Natural killer cell (primary cell): Measurements from ENCODE around the gene LCN6. TPM values are rescaled to one million over a fixed set of nuclear protein-coding genes. Genes with fewer than 3 reads are reported as not detected.

ENCODE experiments used
- ATAC-seq, 3 donors: fragments of 150-1000 bp in 2 of 3; fragments of 200-7000 bp in 1 of 3; cut with Tn5 transposase; 1 replicate in 1 of 3; 2 replicates in 2 of 3; pipeline ENCODE4 v1.10.0; 2021; ENCODE audit warnings: mild to moderate bottlenecking in 2 of 3, moderate library complexity in 2 of 3
- DNase-seq, 2 donors: peaks; one replicate each; pipeline versions ENCODE4 v3.0.0 to v3.0.0-alpha.2; 2013 to 2021; ENCODE audit warnings: mixed read lengths in 1 of 2
- H3K27ac ChIP-seq: one replicate; pipeline ENCODE4 v1.5.1; 2013; ENCODE audit warnings: mild to moderate bottlenecking, low read length
- H3K27me3 ChIP-seq: one replicate; pipeline ENCODE4 v1.6.1; 2013; ENCODE audit warnings: low read length; ENCODE audit not compliant: control insufficient read depth, insufficient read depth
- H3K36me3 ChIP-seq: one replicate; pipeline ENCODE4 v1.6.1; 2013; ENCODE audit warnings: low read length; ENCODE audit not compliant: control insufficient read depth, insufficient read depth
- H3K4me1 ChIP-seq: one replicate; pipeline ENCODE4 v1.6.1; 2013; ENCODE audit warnings: low read length; ENCODE audit not compliant: control insufficient read depth, insufficient read depth
- H3K4me3 ChIP-seq: one replicate; pipeline ENCODE4 v1.5.1; 2013; ENCODE audit warnings: low read length
- H3K9me3 ChIP-seq: one replicate; pipeline ENCODE4 v1.6.1; 2013; ENCODE audit warnings: low read length; ENCODE audit not compliant: control insufficient read depth, insufficient read depth
- H3K27ac Mint-ChIP-seq, 2 donors: one replicate each; pipeline ENCODE4 v1.8.0; 2022; ENCODE audit warnings: mild to moderate bottlenecking in 2 of 2, mixed read lengths in 2 of 2, moderate library complexity in 1 of 2
- H3K27me3 Mint-ChIP-seq, 2 donors: one replicate each; pipeline ENCODE4 v1.8.0; 2022; ENCODE audit warnings: low read depth in 2 of 2, mixed read lengths in 2 of 2
- H3K36me3 Mint-ChIP-seq: one replicate; pipeline ENCODE4 v1.8.0; 2022; ENCODE audit warnings: mixed read lengths
- H3K4me1 Mint-ChIP-seq, 2 donors: one replicate each; pipeline ENCODE4 v1.8.0; 2022; ENCODE audit warnings: mixed read lengths in 2 of 2
- H3K4me3 Mint-ChIP-seq: one replicate; pipeline ENCODE4 v1.8.0; 2022; ENCODE audit warnings: mild to moderate bottlenecking, moderate library complexity, mixed read lengths
- H3K9me3 Mint-ChIP-seq, 2 donors: one replicate each; pipeline ENCODE4 v1.8.0; 2022; ENCODE audit warnings: mixed read lengths in 2 of 2
- WGBS: methylation state at CpG from one replicate; pipeline ENCODE4 v1.1.7; 2013; ENCODE audit warnings: missing lambda C conversion rate; ENCODE audit not compliant: insufficient coverage; 5-methylcytosine and 5-hydroxymethylcytosine counted together
- intact Hi-C: fragments of 100-400 bp; cut with micrococcal nuclease; formaldehyde crosslinking; loops from one replicate; pipeline ENCODE4 v1.14.2; 2022
- total RNA-seq, 4 donors: library from RNA; stranded (reverse); fragments of 120-200 nt in 1 of 4; gene quantifications; one replicate each; pipeline versions ENCODE4 v1.2.3 to v1.2.4, GENCODE V29; 2013 to 2022
- TF ChIP-seq, protein P1 (sequence below): fragments of 200-600 bp; IDR thresholded peaks from one replicate; pipeline ENCODE4 v1.8.0; 2022; ENCODE audit warnings: antibody characterized with exemption

Gene LCN6
- total RNA-seq, 3 donors from 2014 or later (not counting 1 experiment from before 2014, with no cell fraction given): not detected

DNA sequence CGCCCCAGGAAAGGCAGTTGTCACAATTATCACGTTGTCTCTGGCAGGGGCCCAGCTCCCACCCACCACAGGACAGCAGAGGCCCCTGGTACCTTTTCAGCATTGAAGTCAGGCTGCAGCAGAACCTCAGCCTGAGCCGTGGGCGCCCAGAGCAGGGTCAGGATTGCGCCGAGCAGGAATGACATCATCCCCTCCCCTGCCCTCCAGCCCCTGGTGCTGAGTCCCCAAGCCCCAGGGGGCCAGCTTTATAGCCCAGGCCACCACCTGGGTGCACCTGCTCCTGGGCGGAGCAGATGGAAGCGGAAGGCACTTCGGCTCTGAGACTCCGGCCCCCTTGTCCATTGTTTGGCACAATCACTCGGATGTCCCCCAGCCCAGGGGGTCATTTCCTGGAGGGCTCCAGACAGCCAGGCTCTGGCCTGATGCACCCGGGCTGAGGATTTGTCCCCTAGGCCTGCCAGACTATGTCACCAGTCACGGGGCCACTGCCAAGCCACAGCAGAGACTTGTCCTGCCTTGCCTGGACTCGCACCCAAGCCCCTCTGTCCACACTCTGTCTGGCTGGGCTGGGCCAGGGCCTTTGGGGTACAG is 16.1 kb upstream of the LCN6 start, which contains the start of gene LCN15:
LCN15 (minus strand) TSS at position 218 of the 591 bp plus-strand sequence; CDS start at position 188, 30 bp downstream.
- WGBS: 89% methylated on average over 14 of the region's 14 CpGs
- no peaks in the 10 kb centered on the region for H3K9me3 Mint-ChIP-seq
- intact Hi-C loops: no loop called here

GRCh38 chr9:136763649-136764035 is 15.3 kb upstream of the LCN6 start:
- H3K27me3 Mint-ChIP-seq: peaks cover 8 to 10% of the 10 kb centered on the region in 2 donors
- Histone ChIP-seq H3K4me1 (peaks cover 22% of the 10 kb centered on the region), H3K27ac (no peak overlapping the region), H3K4me3 (no peak overlapping the region), H3K27me3 (no peaks in the 10 kb centered on the region), H3K9me3 (no peaks in the 10 kb centered on the region), H3K36me3 (no peaks in the 10 kb centered on the region)
- DNase-seq (no peak), ATAC-seq (no peak)
- TF ChIP-seq, protein P1, sequence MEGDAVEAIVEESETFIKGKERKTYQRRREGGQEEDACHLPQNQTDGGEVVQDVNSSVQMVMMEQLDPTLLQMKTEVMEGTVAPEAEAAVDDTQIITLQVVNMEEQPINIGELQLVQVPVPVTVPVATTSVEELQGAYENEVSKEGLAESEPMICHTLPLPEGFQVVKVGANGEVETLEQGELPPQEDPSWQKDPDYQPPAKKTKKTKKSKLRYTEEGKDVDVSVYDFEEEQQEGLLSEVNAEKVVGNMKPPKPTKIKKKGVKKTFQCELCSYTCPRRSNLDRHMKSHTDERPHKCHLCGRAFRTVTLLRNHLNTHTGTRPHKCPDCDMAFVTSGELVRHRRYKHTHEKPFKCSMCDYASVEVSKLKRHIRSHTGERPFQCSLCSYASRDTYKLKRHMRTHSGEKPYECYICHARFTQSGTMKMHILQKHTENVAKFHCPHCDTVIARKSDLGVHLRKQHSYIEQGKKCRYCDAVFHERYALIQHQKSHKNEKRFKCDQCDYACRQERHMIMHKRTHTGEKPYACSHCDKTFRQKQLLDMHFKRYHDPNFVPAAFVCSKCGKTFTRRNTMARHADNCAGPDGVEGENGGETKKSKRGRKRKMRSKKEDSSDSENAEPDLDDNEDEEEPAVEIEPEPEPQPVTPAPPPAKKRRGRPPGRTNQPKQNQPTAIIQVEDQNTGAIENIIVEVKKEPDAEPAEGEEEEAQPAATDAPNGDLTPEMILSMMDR: no peak
- intact Hi-C loops: no loop called here
- H3K4me1 Mint-ChIP-seq: no peaks in the 10 kb centered on the region
- no peaks in the 10 kb centered on the region for H3K9me3 Mint-ChIP-seq
- no peaks in the 10 kb centered on the region for H3K36me3 Mint-ChIP-seq
- 94% methylated on average over 14 of the region's 14 CpGs for WGBS
- no peak overlapping the region for H3K4me3 Mint-ChIP-seq
- H3K27ac Mint-ChIP-seq: no peak overlapping the region

More for the DNA sequence above, 16.1 kb upstream of the LCN6 start, which contains the start of gene LCN15:
- TF ChIP-seq, protein P1: no peak
- Histone ChIP-seq H3K9me3 (no peaks in the 10 kb centered on the region), H3K4me1 (peaks cover 17% of the 10 kb centered on the region), H3K27me3 (no peaks in the 10 kb centered on the region), H3K27ac (no peak within 1 kb of the TSS), H3K4me3 (no peak within 1 kb of the TSS), H3K36me3 (no peaks in the 10 kb centered on the region)
- no peaks in the 10 kb centered on the region for H3K4me1 Mint-ChIP-seq
- DNase-seq (no peak), ATAC-seq (no peak)
- no peak within 1 kb of the TSS for H3K27ac Mint-ChIP-seq
- no peaks in the 10 kb centered on the region for H3K36me3 Mint-ChIP-seq
- H3K27me3 Mint-ChIP-seq: peaks cover 8 to 10% of the 10 kb centered on the region in 2 donors
- no peak within 1 kb of the TSS for H3K4me3 Mint-ChIP-seq

DNA sequence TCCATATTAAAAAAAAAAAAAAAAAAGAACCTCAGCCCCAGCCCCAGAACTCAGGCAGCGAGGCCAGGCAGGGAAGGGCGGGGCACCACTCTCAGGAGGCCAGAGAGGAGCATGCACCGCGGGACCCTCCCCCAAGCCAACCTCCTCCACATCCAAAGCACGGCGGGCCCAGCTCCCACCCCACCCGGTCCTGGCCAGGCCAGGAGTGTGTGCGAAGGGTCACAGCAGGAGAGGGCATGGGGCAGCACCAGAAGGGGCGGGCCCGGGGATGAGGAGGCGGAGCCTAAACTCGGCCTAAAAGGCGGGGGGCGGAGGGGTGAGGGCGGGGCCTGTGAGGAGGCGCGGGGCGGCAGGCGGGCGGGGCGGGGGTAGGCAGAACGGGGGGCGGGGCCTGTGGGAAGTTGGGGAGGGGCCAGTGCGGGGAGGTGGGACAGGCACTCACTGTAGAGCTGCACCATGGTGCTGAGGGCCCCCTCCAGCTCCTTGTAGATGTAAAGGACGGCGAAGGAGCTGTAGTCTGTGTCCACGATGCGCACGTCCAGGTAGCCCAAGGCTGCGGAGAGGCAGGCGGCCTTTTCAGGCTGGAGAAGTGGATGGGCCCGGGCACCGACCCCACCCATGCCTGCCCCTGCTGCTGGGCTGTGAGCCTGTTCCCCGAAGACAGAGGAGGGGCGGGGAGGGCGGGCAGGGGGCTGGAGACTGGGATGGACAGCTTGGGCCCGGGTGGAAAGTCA is 14.8 kb upstream of the LCN6 start:
- 26% methylated on average over 34 of the region's 37 CpGs for WGBS
- Histone ChIP-seq H3K27ac (no peak overlapping the region), H3K9me3 (no peaks in the 10 kb centered on the region), H3K4me3 (no peak overlapping the region), H3K4me1 (peaks cover 26% of the 10 kb centered on the region), H3K36me3 (no peaks in the 10 kb centered on the region), H3K27me3 (no peaks in the 10 kb centered on the region)
- Mint-ChIP-seq H3K27me3 (peaks cover 8 to 10% of the 10 kb centered on the region in 2 donors), H3K9me3 (no peaks in the 10 kb centered on the region), H3K36me3 (no peaks in the 10 kb centered on the region), H3K4me3 (no peak overlapping the region), H3K4me1 (no peaks in the 10 kb centered on the region), H3K27ac (no peak overlapping the region)
- DNase-seq: peak in 1 of 2 donors; percentile 56
- TF ChIP-seq, protein P1: no peak
- peak in 2 of 3 donors; percentile 30 to 40 for ATAC-seq
- intact Hi-C loops: no loop called here
